A204.1 (cell line): ENCODE results near the gene CCNT2.
A peak's percentile ranks its signal among the peaks of the same experiment; 100 is the strongest.
"Not testable (repeated sequence)": the region's sequence is repeated elsewhere in the genome, so short reads cannot be mapped to it uniquely, and the experiment has no call there.

Experiments used
- FAIRE-seq: peaks from 2 replicates; lab custom pipeline; 2012; peaks lifted over from hg19 to GRCh38; lab: Jason Lieb, UNC

CCNT2 gene

GRCh38 chr2:134918526-134919340, at the start of gene CCNT2:
TSS of gene CCNT2 (plus strand) at chr2:134918822. CDS start at chr2:134918855, 33 bp downstream.
- peak; percentile 95 for FAIRE-seq

- no peak for FAIRE-seq
Observed at GRCh38 chr2:134869946-134870736, 48.5 kb upstream of the CCNT2 start.

DNA sequence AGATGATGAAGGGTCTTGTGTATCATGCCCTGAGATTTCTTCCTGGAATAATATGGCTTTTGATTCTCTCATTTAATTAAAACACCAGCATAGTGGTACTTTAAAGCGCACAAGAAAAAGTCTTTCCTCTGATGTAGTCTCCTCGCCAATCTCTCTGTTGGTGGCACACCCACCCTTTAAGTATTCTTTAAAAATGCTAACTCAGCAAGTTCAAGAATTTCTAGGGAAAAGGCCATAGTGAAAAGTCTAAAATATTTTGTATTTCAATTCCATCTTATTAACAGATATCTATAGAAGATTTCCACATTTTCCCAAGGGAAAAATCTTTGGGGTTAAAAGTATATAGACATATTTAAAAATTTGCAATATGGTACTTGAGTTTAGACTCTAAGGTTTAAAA, 45.5 kb upstream of the CCNT2 start:
- no peak for FAIRE-seq

- no peak for FAIRE-seq
Observed at GRCh38 chr2:134875309-134875708, 43.3 kb upstream of the CCNT2 start.

- no peak for FAIRE-seq
Observed at GRCh38 chr2:134882773-134883172, 35.8 kb upstream of the CCNT2 start.

DNA sequence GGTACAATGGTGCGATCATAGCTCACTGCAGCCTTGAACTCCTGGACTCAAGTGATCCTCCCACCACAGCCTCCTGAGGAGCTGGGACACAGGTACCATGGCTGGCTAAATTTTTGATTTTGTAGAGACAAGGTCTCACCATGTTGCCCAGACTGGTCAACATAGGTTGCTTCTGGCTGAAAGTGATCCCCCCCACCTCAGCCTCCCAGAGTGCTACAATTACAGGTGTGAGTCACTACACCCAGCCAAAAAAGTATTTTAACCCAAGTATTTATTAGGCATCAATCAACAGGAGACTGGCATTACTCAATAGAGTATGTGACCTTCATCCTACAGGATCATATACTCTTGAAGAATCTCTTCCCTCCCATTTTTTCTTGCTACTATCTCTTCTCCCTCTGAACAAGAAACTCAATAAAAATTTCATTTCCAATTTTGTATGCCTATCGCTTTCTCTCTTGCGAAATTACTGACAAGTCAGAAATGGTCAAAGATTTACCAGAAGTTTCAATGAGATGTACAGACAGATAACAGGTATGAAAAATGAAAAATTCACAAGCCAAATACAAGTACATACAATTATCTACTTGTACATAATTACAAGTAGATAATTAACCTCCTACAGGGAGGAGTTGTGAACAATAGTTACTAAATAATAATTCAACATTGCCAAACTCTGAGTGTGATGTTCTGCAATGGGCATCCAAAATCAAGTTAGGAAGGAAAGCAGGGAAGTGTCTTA, 34.9 kb upstream of the CCNT2 start:
- no peak for FAIRE-seq

GRCh38 chr2:134884435-134884834, 34.2 kb upstream of the CCNT2 start:
- no peak for FAIRE-seq

DNA sequence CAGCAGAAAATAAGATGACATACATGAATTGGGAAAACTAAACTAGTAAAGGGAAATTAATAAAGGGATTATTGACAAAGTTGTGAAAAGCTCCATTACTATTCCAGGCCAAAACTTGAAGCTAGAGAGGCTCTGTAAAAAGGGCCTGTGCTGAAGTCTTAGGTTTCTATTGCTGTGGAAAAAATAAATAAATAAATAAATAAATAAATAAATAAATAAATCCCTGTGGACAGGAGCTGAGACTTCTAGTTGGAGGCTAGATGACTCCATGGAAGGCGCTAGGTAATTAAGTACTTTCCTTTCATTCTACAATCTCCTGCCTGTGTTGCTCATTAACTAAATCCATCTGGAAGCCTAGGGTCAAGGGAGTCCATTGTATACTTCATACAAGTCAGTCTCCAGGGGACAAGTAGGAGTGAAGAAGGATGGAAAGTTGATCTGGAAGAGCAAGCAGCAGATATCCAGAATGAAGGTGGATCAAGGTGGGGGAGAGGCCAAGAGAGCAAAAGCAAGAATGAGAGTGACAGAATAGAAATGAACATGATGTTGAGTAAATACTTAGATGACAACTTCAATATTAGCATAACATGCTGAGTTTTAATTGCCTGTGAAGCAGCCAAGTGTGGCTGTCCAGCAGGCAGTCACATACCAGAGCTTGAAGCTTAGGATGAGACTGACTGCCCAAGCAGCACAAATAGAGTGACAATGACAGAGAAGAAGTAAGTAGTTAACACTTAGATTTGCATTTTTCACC, 26.2 kb upstream of the CCNT2 start:
- no peak for FAIRE-seq

GRCh38 chr2:134897932-134898331, 20.7 kb upstream of the CCNT2 start:
- peak; percentile 99 for FAIRE-seq

DNA sequence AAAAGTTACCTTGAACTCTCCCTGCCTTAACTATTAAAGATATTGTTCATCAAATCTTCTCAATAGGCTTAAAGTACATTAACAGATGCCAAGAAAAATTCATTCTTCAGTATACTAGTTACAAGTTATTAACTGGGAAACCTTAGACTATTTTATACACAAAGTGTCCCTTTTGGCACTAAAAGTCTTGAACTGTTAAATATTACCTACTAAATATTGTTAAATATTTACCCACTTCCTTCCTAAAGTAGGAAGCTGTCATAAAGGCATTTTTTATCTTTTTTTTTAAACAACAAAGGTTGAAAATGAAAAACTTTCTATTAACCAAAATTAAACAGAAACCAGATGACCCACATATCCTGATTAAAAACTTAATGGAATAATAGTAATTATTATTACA, 19.4 kb upstream of the CCNT2 start:
- FAIRE-seq, result no peak

DNA sequence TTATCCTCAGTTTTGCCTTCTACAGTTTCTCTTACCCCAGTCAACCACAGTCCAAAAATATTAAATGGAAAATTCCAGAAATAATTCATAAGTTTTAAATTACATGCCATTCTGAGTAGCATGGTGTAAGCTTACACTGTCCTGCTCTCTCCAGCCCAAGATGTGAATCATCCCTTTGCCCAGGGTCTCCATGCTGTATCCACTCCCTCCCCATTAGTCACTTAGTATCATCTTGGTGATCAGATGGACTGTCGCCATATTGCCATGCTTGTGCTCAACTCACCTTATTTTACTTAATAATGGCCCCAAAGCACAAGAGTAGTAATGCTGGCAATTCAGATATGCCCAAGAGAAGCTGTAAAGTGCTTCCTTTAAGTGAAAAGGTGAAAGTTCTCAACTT, 18.5 kb upstream of the CCNT2 start:
- FAIRE-seq, result no peak

- FAIRE-seq, result not testable (repeated sequence)
Observed at GRCh38 chr2:134903701-134904100, 14.9 kb upstream of the CCNT2 start.

DNA sequence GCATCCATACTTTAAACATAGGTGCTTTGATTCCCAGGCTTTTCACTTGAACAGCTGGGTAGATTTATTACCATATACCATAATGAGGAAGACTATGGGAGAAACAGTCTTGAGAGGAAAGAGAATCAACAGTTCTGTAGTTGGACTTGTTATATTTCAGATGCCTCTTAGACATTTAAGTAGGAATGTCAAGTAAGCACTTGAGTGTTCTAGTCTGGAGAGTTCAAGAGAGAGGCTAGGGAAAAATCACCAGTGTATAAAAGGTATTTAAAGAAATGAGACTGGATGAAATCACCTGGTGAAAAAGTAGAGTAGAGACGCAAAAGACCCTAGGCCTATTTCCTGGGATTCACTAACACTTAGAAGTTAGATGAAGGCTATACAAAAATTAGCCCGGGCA, 13.5 kb upstream of the CCNT2 start:
- FAIRE-seq, result no peak

GRCh38 chr2:134906726-134907125, 11.9 kb upstream of the CCNT2 start:
- FAIRE-seq, result no peak

DNA sequence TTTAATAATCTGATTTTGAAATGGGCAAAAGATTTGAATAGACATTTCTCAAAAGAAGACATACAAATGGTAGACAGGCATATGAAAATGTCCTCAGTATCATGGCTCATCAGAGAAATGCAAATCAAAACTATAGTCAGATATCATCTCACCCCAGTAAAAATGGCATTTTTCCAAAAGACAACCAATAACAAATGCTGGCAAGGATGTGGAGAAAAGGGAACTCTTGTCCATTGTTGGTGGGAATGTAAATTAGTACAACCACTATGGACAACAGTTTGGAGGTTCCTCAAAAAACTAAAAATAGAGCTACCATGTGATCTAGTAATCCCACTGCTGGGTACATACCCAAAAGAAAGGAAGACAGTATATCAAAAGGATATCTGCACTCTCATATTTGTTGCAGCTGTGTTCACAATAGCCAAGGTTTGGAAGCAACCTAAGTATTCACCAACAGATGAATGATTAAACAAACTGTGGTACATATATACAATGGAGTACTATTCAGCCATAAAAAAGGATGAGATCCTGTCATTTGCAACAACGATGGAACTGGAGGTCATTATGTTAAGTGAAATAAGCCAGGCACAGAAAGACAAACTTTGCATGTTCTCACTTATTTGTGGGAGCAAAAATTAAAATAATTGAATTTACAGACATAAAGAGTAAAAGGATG, 11.0 kb upstream of the CCNT2 start:
- FAIRE-seq, result not testable (repeated sequence)

DNA sequence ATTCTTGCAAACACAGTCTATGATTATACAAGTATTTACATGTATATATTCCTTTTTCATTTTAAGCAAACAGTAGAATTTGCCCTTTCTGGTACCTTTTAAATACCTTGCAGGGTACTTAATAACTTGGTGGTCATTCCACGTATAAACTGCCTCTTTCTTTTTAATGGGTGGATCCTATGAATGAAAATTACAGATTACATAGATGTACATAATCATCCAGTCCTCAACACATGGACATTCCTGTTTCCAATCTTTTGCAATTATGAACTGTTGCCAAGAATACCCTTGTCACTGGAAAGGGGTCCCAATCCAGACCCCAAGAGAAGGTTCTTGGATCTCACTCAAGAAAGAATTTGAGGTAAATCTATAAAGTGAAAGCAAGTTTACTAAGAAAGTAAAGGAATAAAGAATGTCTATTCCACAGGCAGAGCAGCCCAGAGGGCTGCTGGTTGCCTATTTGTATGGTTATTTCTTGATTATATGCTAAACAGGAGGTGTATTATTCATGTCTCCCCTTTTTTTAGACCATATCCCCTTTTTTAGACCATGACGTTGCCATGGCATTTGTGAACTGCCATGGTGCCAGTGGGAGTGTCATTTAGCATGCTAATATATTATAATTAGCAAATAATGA, 7.7 kb upstream of the CCNT2 start:
- FAIRE-seq, result no peak

DNA sequence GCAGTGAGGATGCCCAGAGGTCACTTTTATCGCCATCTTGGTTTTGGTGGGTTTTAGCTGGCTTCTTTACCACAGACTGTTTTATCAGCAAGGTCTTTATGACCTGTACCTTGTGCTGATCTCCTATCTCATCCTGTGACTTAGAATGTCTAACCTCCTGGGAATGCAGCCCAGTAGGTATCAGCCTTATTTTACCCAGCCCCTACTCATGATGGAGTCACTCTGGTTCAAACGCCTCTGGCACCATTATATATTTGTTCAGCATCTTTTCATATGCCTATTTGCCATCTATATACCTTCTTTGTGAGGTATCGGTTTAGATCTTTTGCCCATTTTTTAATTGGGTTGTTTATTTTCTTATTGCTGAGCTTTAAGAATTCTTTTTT, 7.2 kb upstream of the CCNT2 start:
- FAIRE-seq, result no peak

GRCh38 chr2:134912361-134912760, 6.3 kb upstream of the CCNT2 start:
- no peak for FAIRE-seq

DNA sequence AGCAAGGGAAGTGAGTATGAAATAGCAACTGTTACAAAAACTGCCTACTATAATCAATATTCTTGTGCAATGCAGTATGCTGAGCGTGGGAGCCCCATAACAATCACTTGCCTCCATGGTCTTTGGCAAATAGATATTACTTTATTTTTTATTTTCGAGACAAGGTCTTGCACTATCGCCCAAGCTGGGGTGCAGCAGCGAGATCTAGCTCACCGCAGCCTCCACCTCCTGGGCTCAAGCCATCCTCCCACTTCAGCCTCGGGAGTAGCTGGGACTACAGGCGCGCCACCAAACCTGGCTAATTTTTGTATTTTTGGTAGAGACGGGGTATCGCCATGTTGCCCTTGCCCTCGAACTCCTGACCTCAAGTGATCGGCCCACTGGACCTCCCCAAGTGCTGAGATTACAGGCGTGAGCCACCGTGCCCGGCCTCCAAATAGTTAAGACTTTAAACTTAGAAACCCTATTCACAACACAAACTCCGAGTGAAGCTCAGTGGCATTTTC, 1.2 kb upstream of the CCNT2 start:
- no peak for FAIRE-seq

GRCh38 chr2:134917888-134918525, 615 bp upstream of the CCNT2 start:
- FAIRE-seq, result peak; percentile 94
